ENCODE data around the gene ITGB3.

GRCh38 chr17:47285003-47285402 lies 31.4 kb downstream of the ITGB3 start:
- TF ChIP-seq POLR2A (IDR thresholded peaks at IDR 0.05) (no peak), CTCF (IDR thresholded peaks at IDR 0.05) (no peak)
